Neural cell (in vitro differentiated cells): ENCODE data around the gene MOSMO. TPM values are rescaled to one million over a fixed set of nuclear protein-coding genes. Genes with fewer than 3 reads are reported as not detected.

Experiments used
- H2AFZ ChIP-seq: fragments of 200-600, 300-800 bp; sonication (generic), shearing (Covaris generic); 2 replicates; pipeline ENCODE4 v1.6.0; 2014; ENCODE audit warnings: low read depth, mild to moderate bottlenecking, antibody characterized with exemption, low read length, moderate library complexity
- H3F3A ChIP-seq: fragments of 200-600 bp; shearing (Covaris generic); 2 replicates; pipeline ENCODE4 v1.6.1; 2016; ENCODE audit warnings: mild to moderate bottlenecking, moderate library complexity, mixed read lengths, antibody characterized with exemption, low read length; ENCODE audit not compliant: insufficient read depth, poor library complexity, severe bottlenecking
- H3K27ac ChIP-seq: fragments of 200-600, 300-800 bp; sonication (generic), shearing (Covaris generic); 2 replicates; pipeline ENCODE4 v1.5.1; 2014; ENCODE audit warnings: mild to moderate bottlenecking, low read length, moderate library complexity
- H3K27me3 ChIP-seq: fragments of 300-800, 200-600 bp; sonication (generic), shearing (Covaris generic); 2 replicates; pipeline ENCODE4 v1.6.0; 2014; ENCODE audit warnings: mild to moderate bottlenecking, low read depth, low read length, moderate library complexity; ENCODE audit not compliant: insufficient read depth
- H3K36me3 ChIP-seq: fragments of 300-800, 200-600 bp; sonication (generic), shearing (Covaris generic); 2 replicates; pipeline ENCODE4 v1.5.1; 2014; ENCODE audit warnings: mild to moderate bottlenecking, antibody characterized with exemption, low read length, moderate library complexity; ENCODE audit not compliant: insufficient read depth
- H3K4me2 ChIP-seq: fragments of 300-800, 200-600 bp; sonication (generic), shearing (Covaris generic); 2 replicates; pipeline ENCODE4 v1.6.0; 2014; ENCODE audit warnings: mild to moderate bottlenecking, low read length
- H3K4me3 ChIP-seq: fragments of 300-800, 200-600 bp; sonication (generic), shearing (Covaris generic); 2 replicates; pipeline ENCODE4 v1.5.1; 2014; ENCODE audit warnings: mild to moderate bottlenecking, low read length, moderate library complexity
- H3K79me2 ChIP-seq: fragments of 200-600 bp; shearing (Covaris generic); replicated peaks from 2 replicates; pipeline ENCODE4 v1.6.0; 2014; ENCODE audit warnings: mild to moderate bottlenecking, low read length, moderate library complexity; ENCODE audit not compliant: insufficient read depth
- H3K9ac ChIP-seq: fragments of 300-800, 200-600 bp; sonication (generic), shearing (Covaris generic); 2 replicates; pipeline ENCODE4 v1.6.1; 2016; ENCODE audit warnings: mild to moderate bottlenecking, low read length, mixed read lengths
- H3K9me2 ChIP-seq: fragments of 200-600 bp; shearing (Covaris generic); 2 replicates; pipeline ENCODE4 v1.6.1; 2016; ENCODE audit warnings: mild to moderate bottlenecking, low read length, mixed read lengths; ENCODE audit not compliant: insufficient read depth
- H3K9me3 ChIP-seq: fragments of 200-600, 300-800 bp; sonication (generic), shearing (Covaris generic); 2 replicates; pipeline ENCODE4 v1.6.1; 2016; ENCODE audit warnings: mild to moderate bottlenecking, mixed run types, low read length, moderate library complexity, mixed read lengths
- H4K20me1 ChIP-seq: fragments of 200-600 bp; shearing (Covaris generic); 2 replicates; pipeline ENCODE4 v1.6.1; 2016; ENCODE audit warnings: mild to moderate bottlenecking, mixed run types; ENCODE audit not compliant: insufficient read depth
- CTCF ChIP-seq: fragments of 450-650 bp; IDR thresholded peaks from 2 replicates; pipeline ENCODE4 v1.5.1; 2014; ENCODE audit warnings: antibody characterized with exemption, mild to moderate bottlenecking, moderate library complexity; ENCODE audit not compliant: poor library complexity, severe bottlenecking
- EP300 ChIP-seq: fragments of 450-650 bp; conservative IDR thresholded peaks from 2 replicates; pipeline ENCODE4 v1.6.1; 2014; ENCODE audit warnings: antibody characterized with exemption, mild to moderate bottlenecking, moderate library complexity; ENCODE audit not compliant: poor library complexity, severe bottlenecking
- EZH2 ChIP-seq: fragments of 200-600, 300-800 bp; shearing (Covaris generic), sonication (generic); IDR thresholded peaks from 2 replicates; pipeline ENCODE4 v1.6.1; 2014; ENCODE audit warnings: antibody characterized with exemption, low read length, borderline replicate concordance, mild to moderate bottlenecking; ENCODE audit not compliant: insufficient read depth, poor library complexity, severe bottlenecking
- MXI1 ChIP-seq: fragments of 450-650 bp; conservative IDR thresholded peaks from 2 replicates; pipeline ENCODE4 v1.6.1; 2014; ENCODE audit warnings: antibody characterized with exemption, mild to moderate bottlenecking; ENCODE audit not compliant: poor library complexity, severe bottlenecking
- POLR2AphosphoS5 ChIP-seq: IDR thresholded peaks from 2 replicates; pipeline ENCODE4 v1.6.1; 2012
- RAD21 ChIP-seq: fragments of 450-650 bp; conservative IDR thresholded peaks from 2 replicates; pipeline ENCODE4 v1.6.1; 2014; ENCODE audit warnings: antibody characterized with exemption, mild to moderate bottlenecking, moderate library complexity
- REST ChIP-seq: IDR thresholded peaks from 2 replicates; pipeline ENCODE4 v1.6.1; 2012; ENCODE audit warnings: borderline replicate concordance
- SMC3 ChIP-seq: fragments of 450-650 bp; conservative IDR thresholded peaks from 2 replicates; pipeline ENCODE4 v1.6.1; 2014; ENCODE audit warnings: antibody characterized with exemption, mild to moderate bottlenecking, moderate library complexity; ENCODE audit not compliant: poor library complexity
- TAF1 ChIP-seq: IDR thresholded peaks from 2 replicates; pipeline ENCODE4 v1.6.1; 2012; ENCODE audit warnings: low read depth
- polyA plus RNA-seq: library from polyadenylated mRNA; depleted of rRNA; stranded (reverse); fragments of >200 nt; gene quantifications from 2 replicates; pipeline ENCODE4 v1.2.3, GENCODE V29; 2014

MOSMO gene
- polyA plus RNA-seq, 1 donor from 2014 or later: 56.3 TPM

- no peak overlapping the region for H3K4me2 ChIP-seq
- no peak overlapping the region for H3K4me3 ChIP-seq
- H3K9me2 ChIP-seq: no peaks in the 10 kb centered on the region
- no peaks in the 10 kb centered on the region for H3K36me3 ChIP-seq
- H3K9me3 ChIP-seq: no peaks in the 10 kb centered on the region
- H2AFZ ChIP-seq: no peak overlapping the region
- no peaks in the 10 kb centered on the region for H3K79me2 ChIP-seq
- H3K27me3 ChIP-seq: no peaks in the 10 kb centered on the region
- TF ChIP-seq TAF1: no peak
- TF ChIP-seq POLR2AphosphoS5: no peak
- no peak for TF ChIP-seq RAD21
- no peak for TF ChIP-seq MXI1
- no peak for TF ChIP-seq EZH2
- TF ChIP-seq EP300: no peak
- TF ChIP-seq REST: no peak
- no peak for TF ChIP-seq CTCF
- no peak for TF ChIP-seq SMC3
- H3K9ac ChIP-seq: no peak overlapping the region
- H3F3A ChIP-seq: no peaks in the 10 kb centered on the region
- no peak overlapping the region for H3K27ac ChIP-seq
- H4K20me1 ChIP-seq: no peaks in the 10 kb centered on the region
Measured at GRCh38 chr16:22093996-22094395, 86.1 kb downstream of the MOSMO start.

GRCh38 chr16:22098405-22099255 lies 90.7 kb downstream of the MOSMO start:
- Histone ChIP-seq H3K36me3 (no peaks in the 10 kb centered on the region), H2AFZ (no peak overlapping the region), H3K9me2 (no peaks in the 10 kb centered on the region), H3K4me2 (no peak overlapping the region), H3K4me3 (no peak overlapping the region), H3K27me3 (no peaks in the 10 kb centered on the region), H3K79me2 (no peaks in the 10 kb centered on the region), H3K27ac (no peak overlapping the region), H3K9ac (no peak overlapping the region), H3F3A (no peaks in the 10 kb centered on the region), H4K20me1 (no peaks in the 10 kb centered on the region), H3K9me3 (no peaks in the 10 kb centered on the region)
- TF ChIP-seq EP300 (no peak), EZH2 (no peak), TAF1 (no peak), RAD21 (peak; percentile 88), REST (no peak), CTCF (peak; percentile 93), POLR2AphosphoS5 (no peak), MXI1 (no peak), SMC3 (peak; percentile 91)
